OCI-LY1 (cell line): ENCODE results near the gene PTPRU.

Source experiments
- EZH2 ChIP-seq: fragments of 200-600 bp; sonication (generic), shearing (Covaris generic); IDR thresholded peaks from 2 replicates; pipeline ENCODE4 v1.8.0; 2017; ENCODE audit warnings: borderline replicate concordance, mixed run types, mild to moderate bottlenecking, antibody characterized with exemption, low read length, moderate library complexity, mixed read lengths
- TF ChIP-seq, protein P1 (sequence below): fragments of 200-600 bp; sonication (generic), shearing (Covaris generic); IDR thresholded peaks from 2 replicates; pipeline ENCODE4 v1.5.1; 2017; ENCODE audit warnings: mild to moderate bottlenecking, antibody characterized with exemption, low read length, moderate library complexity, mixed read lengths

DNA sequence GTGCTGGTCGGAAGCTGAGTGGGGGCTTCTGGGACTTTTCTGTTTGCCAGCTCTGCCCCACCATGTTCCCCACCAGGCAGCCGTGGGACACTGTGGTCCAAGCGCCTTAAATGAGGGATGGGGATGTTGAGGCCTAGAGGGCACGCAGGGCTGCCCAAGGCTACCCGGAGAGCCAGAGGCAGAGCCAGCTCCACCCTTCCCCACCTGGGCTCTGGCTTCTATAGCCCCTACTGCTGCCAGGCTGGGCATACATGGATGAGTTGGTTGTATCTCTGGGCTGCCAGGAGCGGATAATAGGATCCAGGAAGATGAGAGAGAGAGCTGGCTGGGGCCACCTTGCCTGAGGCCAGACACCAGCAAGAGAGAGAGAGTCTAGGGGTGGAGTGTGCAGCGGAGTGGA, 49.4 kb downstream of the PTPRU start:
- TF ChIP-seq, protein P1, sequence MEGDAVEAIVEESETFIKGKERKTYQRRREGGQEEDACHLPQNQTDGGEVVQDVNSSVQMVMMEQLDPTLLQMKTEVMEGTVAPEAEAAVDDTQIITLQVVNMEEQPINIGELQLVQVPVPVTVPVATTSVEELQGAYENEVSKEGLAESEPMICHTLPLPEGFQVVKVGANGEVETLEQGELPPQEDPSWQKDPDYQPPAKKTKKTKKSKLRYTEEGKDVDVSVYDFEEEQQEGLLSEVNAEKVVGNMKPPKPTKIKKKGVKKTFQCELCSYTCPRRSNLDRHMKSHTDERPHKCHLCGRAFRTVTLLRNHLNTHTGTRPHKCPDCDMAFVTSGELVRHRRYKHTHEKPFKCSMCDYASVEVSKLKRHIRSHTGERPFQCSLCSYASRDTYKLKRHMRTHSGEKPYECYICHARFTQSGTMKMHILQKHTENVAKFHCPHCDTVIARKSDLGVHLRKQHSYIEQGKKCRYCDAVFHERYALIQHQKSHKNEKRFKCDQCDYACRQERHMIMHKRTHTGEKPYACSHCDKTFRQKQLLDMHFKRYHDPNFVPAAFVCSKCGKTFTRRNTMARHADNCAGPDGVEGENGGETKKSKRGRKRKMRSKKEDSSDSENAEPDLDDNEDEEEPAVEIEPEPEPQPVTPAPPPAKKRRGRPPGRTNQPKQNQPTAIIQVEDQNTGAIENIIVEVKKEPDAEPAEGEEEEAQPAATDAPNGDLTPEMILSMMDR: no peak
- no peak for TF ChIP-seq EZH2
